ENCODE results near the gene FAF2. TPM values are rescaled to one million over a fixed set of nuclear protein-coding genes. Genes with fewer than 3 reads are reported as not detected.
A peak's percentile ranks its signal among the peaks of the same experiment; 100 is the strongest.

Gene FAF2
- total RNA-seq, 4 donors from 2014 or later, result 12.3 to 47.8 (median 32.5) TPM

GRCh38 chr5:176415240-176415951 lies 32.8 kb upstream of the FAF2 start:
- no peaks in the 10 kb centered on the region for H3K9me3 ChIP-seq
- H3K27ac ChIP-seq, result peak overlapping the region; percentile 80 to 94
- peak overlapping the region; percentile 53 to 78 for H3K4me3 ChIP-seq
- peaks cover 3 to 10% of the 10 kb centered on the region in 2 donors for H3K4me1 ChIP-seq
- H3K36me3 ChIP-seq, result no peaks in the 10 kb centered on the region
- no peak for DNase-seq
- intact Hi-C loops (cut with DNase I; ENCODE audit: low total_unique reads), result no loop called here
- no peaks in the 10 kb centered on the region for H3K27me3 ChIP-seq
- TF ChIP-seq POLR2A (IDR thresholded peaks at IDR 0.05) (no peak), CTCF (IDR thresholded peaks at IDR 0.05) (no peak)

DNA sequence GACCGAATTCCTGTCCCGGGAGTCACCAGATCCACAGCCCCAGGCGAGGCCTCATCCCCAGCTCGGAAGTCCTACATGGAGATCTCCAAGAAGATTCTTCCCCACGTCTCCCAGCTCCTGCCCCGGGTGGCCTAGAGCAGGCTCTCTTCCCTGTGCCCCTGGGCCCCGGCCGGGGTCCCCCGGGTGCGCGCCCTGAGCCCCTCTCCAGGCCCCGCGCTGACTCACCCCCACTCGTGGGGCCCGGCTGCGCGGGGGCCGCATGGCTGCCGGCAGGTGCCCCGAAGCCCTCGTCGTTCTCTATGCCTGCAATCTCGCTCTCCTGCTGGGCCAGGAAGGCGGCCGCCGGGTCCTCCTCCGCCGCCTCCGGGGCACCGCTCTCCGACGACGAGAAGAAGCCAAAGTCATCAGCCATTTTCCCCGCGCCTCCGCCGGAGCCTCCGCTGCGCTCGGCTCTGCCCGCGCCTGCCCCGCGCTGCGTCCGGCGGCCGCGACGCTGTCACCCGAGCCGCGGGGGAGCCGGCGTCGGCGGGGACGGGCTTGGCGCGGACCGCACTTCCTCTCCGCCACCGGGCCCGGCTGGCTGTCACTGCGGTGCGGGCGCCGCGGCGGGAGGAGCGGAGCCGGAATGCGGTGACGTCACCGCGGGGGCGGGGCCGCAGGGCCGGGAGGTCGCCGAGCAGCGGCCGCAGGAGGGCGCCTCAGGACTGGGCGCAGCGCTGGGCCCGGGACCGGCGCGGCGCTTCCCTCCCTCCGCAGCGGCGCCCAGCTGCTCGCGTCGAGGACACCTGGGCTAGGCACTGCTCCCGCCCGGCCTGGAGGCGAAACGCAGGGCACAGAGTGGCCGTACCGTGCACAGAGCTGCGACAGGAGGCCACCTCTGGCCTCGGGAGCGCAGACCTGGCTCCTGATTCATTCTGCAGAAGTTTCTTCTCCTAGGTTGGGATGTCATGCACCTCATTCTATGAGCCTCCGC lies 31.9 kb upstream of the FAF2 start, which contains the start of gene CLTB:
TSS of gene CLTB (minus strand) at position 588 of the 973 bp plus-strand sequence. CDS start at position 412, 176 bp downstream.
- Histone ChIP-seq H3K9me3 (no peaks in the 10 kb centered on the region), H3K27ac (peak within 1 kb of the TSS; percentile 80 to 94), H3K4me1 (peaks cover 3 to 10% of the 10 kb centered on the region in 2 donors), H3K36me3 (no peaks in the 10 kb centered on the region), H3K4me3 (peak within 1 kb of the TSS; percentile 53 to 78), H3K27me3 (no peaks in the 10 kb centered on the region)
- intact Hi-C loops (cut with DNase I; ENCODE audit: low total_unique reads), result no loop called here
- peak; percentile 53 to 97 (median 92) for TF ChIP-seq CTCF (IDR thresholded peaks at IDR 0.05)
- TF ChIP-seq POLR2A (IDR thresholded peaks at IDR 0.05), result peak; percentile 86 to 97
- peak; percentile 85 to 93 for DNase-seq

DNA sequence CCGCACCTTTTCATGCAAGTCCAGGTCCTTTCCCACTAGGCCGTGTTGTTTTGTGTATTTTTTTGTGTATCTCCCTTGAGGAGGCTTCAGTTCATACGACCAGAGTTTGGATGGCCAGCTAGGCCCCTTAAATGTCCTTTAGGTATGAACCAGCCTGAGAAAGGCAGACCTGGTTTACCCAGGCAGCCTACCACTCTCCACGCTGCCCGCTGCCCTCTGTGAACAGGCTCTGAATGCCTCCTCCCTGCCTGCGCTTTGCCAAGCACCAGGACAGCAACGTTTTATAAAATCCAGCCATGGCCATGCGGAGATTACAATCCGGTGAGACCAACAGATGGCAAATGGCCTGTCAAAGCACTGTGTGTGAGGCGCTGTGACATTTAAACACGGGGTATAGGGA lies 31.2 kb upstream of the FAF2 start:
- intact Hi-C loops (cut with DNase I; ENCODE audit: low total_unique reads), result no loop called here

GRCh38 chr5:176418251-176418650 lies 29.9 kb upstream of the FAF2 start:
- TF ChIP-seq POLR2A (IDR thresholded peaks at IDR 0.05) (no peak), CTCF (IDR thresholded peaks at IDR 0.05) (no peak)
- Histone ChIP-seq H3K27ac (no peak overlapping the region), H3K36me3 (no peaks in the 10 kb centered on the region), H3K4me1 (peaks cover 3 to 10% of the 10 kb centered on the region in 2 donors), H3K4me3 (no peak overlapping the region), H3K27me3 (no peaks in the 10 kb centered on the region), H3K9me3 (no peaks in the 10 kb centered on the region)
- intact Hi-C loops (cut with DNase I; ENCODE audit: low total_unique reads), result no loop called here
- no peak for DNase-seq

More for the DNA sequence above, 31.2 kb upstream of the FAF2 start:
- TF ChIP-seq POLR2A (IDR thresholded peaks at IDR 0.05), result no peak
- no peak for TF ChIP-seq CTCF (IDR thresholded peaks at IDR 0.05)
- H3K4me1 ChIP-seq, result peaks cover 3 to 10% of the 10 kb centered on the region in 2 donors
- peak overlapping the region; percentile 53 to 78 for H3K4me3 ChIP-seq
- H3K9me3 ChIP-seq, result no peaks in the 10 kb centered on the region
- H3K27me3 ChIP-seq, result no peaks in the 10 kb centered on the region
- DNase-seq, result no peak
- peak overlapping the region; percentile 80 to 94 for H3K27ac ChIP-seq
- no peaks in the 10 kb centered on the region for H3K36me3 ChIP-seq
